Measurements from ENCODE around the gene SDK1.

GRCh38 chr7:3697472-3697871, 396.4 kb downstream of the SDK1 start:
- TF ChIP-seq EGR1 (IDR thresholded peaks at IDR 0.05; ENCODE audit: low read depth in 2 of 2), result no peak
- TF ChIP-seq, protein P1, sequence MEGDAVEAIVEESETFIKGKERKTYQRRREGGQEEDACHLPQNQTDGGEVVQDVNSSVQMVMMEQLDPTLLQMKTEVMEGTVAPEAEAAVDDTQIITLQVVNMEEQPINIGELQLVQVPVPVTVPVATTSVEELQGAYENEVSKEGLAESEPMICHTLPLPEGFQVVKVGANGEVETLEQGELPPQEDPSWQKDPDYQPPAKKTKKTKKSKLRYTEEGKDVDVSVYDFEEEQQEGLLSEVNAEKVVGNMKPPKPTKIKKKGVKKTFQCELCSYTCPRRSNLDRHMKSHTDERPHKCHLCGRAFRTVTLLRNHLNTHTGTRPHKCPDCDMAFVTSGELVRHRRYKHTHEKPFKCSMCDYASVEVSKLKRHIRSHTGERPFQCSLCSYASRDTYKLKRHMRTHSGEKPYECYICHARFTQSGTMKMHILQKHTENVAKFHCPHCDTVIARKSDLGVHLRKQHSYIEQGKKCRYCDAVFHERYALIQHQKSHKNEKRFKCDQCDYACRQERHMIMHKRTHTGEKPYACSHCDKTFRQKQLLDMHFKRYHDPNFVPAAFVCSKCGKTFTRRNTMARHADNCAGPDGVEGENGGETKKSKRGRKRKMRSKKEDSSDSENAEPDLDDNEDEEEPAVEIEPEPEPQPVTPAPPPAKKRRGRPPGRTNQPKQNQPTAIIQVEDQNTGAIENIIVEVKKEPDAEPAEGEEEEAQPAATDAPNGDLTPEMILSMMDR (IDR thresholded peaks at IDR 0.05; ENCODE audit: low read depth, low read length, missing input control), result no peak
- no peak for TF ChIP-seq GABPA (IDR thresholded peaks at IDR 0.05 in 1 of 2, conservative IDR thresholded peaks at IDR 0.05 in 1 of 2)
- no peak for TF ChIP-seq RXRA (IDR thresholded peaks at IDR 0.05)

Data from liver (tissue), 3 donors.